ENCODE results near the gene PPP2CA. TPM values are rescaled to one million over a fixed set of nuclear protein-coding genes. Genes with fewer than 3 reads are reported as not detected.

The PPP2CA gene
- total and polyA plus RNA-seq, 4 experiments from 2014 or later: 106 to 258 (median 159) TPM

DNA sequence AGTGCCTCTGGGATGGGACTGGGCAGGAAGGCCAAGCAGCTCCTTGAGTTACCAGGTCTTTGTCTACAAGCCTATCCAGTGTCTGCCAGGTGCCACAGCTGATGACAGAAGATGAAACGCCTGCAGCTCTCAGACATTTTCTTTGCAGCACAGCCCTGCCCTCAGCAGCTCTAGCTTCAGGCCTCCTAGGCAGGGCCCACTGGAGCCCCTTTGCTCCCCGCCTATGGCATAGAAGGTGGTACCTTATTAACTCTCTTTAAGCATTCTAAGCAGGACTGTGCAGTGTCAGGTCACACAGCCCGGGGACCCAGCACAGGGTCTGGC, 47.8 kb downstream of the PPP2CA start:
- Mint-ChIP-seq H3K9me3 (peaks cover 0 to 2% (median 0%) of the 10 kb centered on the region in 8 donors), H3K27me3 (no peaks in the 10 kb centered on the region), H3K4me3 (peak overlapping the region in 7 of 8 donors; percentile 98 to 99 (median 98)), H3K36me3 (peaks cover 11 to 21% of the 10 kb centered on the region in 2 donors), H3K4me1 (peaks cover 17 to 37% (median 22%) of the 10 kb centered on the region in 4 donors), H3K27ac (peak overlapping the region; percentile 6 to 99 (median 98))
- H3K27ac ChIP-seq (ENCODE audit: low read depth, low read length): no peak overlapping the region
- intact Hi-C loops (cut with micrococcal nuclease): loop anchor here (10.0 kb wide), 1 partner anchor 347 kb away; the partner anchor contains the start of gene JADE2
- no peaks in the 10 kb centered on the region for H3K27me3 ChIP-seq (ENCODE audit: insufficient read depth, low read length)
- H3K9me3 ChIP-seq (ENCODE audit: control insufficient read depth in 1 of 2, low read length in 2 of 2): no peaks in the 10 kb centered on the region
- CTCF ChIA-PET (ENCODE audit: partially characterized antibody): interaction anchor here (1.2 to 4.7 kb wide), 4 partner anchors 27 to 138 kb away, joined by 3 to 35 read pairs (median 6); partner anchors contain the start of gene PPP2CA
- DNase-seq: no peak
- H3K4me3 ChIP-seq (ENCODE audit: low read length in 2 of 2): no peak overlapping the region
- POLR2A ChIA-PET (ENCODE audit: partially characterized antibody): interaction anchor here (1.0 to 6.2 kb wide), 11 partner anchors 12 to 560 kb away, joined by 3 to 119 read pairs (median 6); partner anchors contain the start of genes CAMLG and PPP2CA
- H3K36me3 ChIP-seq (ENCODE audit: insufficient read depth, low read length): peaks cover 7% of the 10 kb centered on the region
- peaks cover 33% of the 10 kb centered on the region for H3K4me1 ChIP-seq (ENCODE audit: insufficient read depth, low read length)

GRCh38 chr5:134177369-134178095, 48.3 kb downstream of the PPP2CA start:
- H3K27me3 ChIP-seq (ENCODE audit: insufficient read depth, low read length): no peaks in the 10 kb centered on the region
- H3K36me3 Mint-ChIP-seq: peaks cover 12 to 24% of the 10 kb centered on the region in 2 donors
- peaks cover 33% of the 10 kb centered on the region for H3K4me1 ChIP-seq (ENCODE audit: insufficient read depth, low read length)
- DNase-seq: no peak
- H3K9me3 ChIP-seq (ENCODE audit: control insufficient read depth in 1 of 2, low read length in 2 of 2): no peaks in the 10 kb centered on the region
- H3K27ac ChIP-seq (ENCODE audit: low read depth, low read length): peak overlapping the region; percentile 97
- ChIA-PET CTCF (ENCODE audit: partially characterized antibody) (interaction anchor here (1.2 to 4.7 kb wide), 5 partner anchors 25 to 137 kb away, joined by 3 to 35 read pairs (median 4); partner anchors contain the start of gene PPP2CA), POLR2A (ENCODE audit: partially characterized antibody) (interaction anchor here (0.6 to 6.2 kb wide), 45 partner anchors 8 to 727 kb away, joined by 3 to 119 read pairs (median 5); partner anchors contain the start of genes C5orf24, CAMLG, CDKN2AIPNL and DDX46)
- H3K9me3 Mint-ChIP-seq: peaks cover 0 to 2% (median 0%) of the 10 kb centered on the region in 8 donors
- peak overlapping the region; percentile 71 to 89 for H3K4me3 ChIP-seq (ENCODE audit: low read length in 2 of 2)
- peak overlapping the region; percentile 93 to 99 (median 98) for H3K4me3 Mint-ChIP-seq
- intact Hi-C loops (cut with micrococcal nuclease): loop anchor here (1.0 to 10.0 kb wide), 6 partner anchors 29 to 347 kb away; partner anchors contain the start of genes JADE2, PPP2CA and UBE2B
- H3K36me3 ChIP-seq (ENCODE audit: insufficient read depth, low read length): peaks cover 9% of the 10 kb centered on the region
- peaks cover 17 to 39% (median 24%) of the 10 kb centered on the region in 4 donors for H3K4me1 Mint-ChIP-seq
- peak overlapping the region; percentile 97 to 99 (median 98) for H3K27ac Mint-ChIP-seq
- no peaks in the 10 kb centered on the region for H3K27me3 Mint-ChIP-seq

- POLR2A ChIA-PET (ENCODE audit: partially characterized antibody): interaction anchor here (0.5 to 6.2 kb wide), 58 partner anchors 8 to 728 kb away, joined by 3 to 119 read pairs (median 4); partner anchors contain the start of genes C5orf24, CAMLG, CDKN2AIPNL and DDX46
These were observed 49.1 kb downstream of the PPP2CA start, which contains the start of gene SKP1 for GRCh38 chr5:134176511-134177368. Gene SKP1 (minus strand): TSS chr5:134176950. CDS start chr5:134174022, 2,928 bp downstream.

GRCh38 chr5:134175921-134176510, 49.9 kb downstream of the PPP2CA start:
- H3K4me1 Mint-ChIP-seq: peaks cover 26 to 52% (median 37%) of the 10 kb centered on the region in 4 donors
- H3K4me3 Mint-ChIP-seq: peak overlapping the region; percentile 98 to 99 (median 98)
- no peaks in the 10 kb centered on the region for H3K9me3 ChIP-seq (ENCODE audit: control insufficient read depth in 1 of 2, low read length in 2 of 2)
- H3K4me1 ChIP-seq (ENCODE audit: insufficient read depth, low read length): peaks cover 47% of the 10 kb centered on the region
- peak overlapping the region; percentile 97 for H3K27ac ChIP-seq (ENCODE audit: low read depth, low read length)
- H3K9me3 Mint-ChIP-seq: peaks cover 0 to 2% (median 0%) of the 10 kb centered on the region in 8 donors
- peak overlapping the region; percentile 97 to 99 (median 98) for H3K27ac Mint-ChIP-seq
- peaks cover 25 to 37% of the 10 kb centered on the region in 2 donors for H3K36me3 Mint-ChIP-seq
- H3K4me3 ChIP-seq (ENCODE audit: low read length in 2 of 2): peak overlapping the region; percentile 71 to 89
- H3K27me3 Mint-ChIP-seq: no peaks in the 10 kb centered on the region
- DNase-seq: peak in 1 of 5 donors; percentile 23
- intact Hi-C loops (cut with micrococcal nuclease): loop anchor here (2.0 to 10.0 kb wide), 4 partner anchors 27 to 349 kb away; partner anchors contain the start of genes JADE2 and UBE2B
- ChIA-PET CTCF (ENCODE audit: partially characterized antibody) (interaction anchor here (1.3 to 4.7 kb wide), 4 partner anchors 23 to 136 kb away, joined by 3 to 35 read pairs (median 5); no protein-coding TSS in a partner anchor), POLR2A (ENCODE audit: partially characterized antibody) (interaction anchor here (0.5 to 6.2 kb wide), 37 partner anchors 8 to 697 kb away, joined by 3 to 119 read pairs (median 4); partner anchors contain the start of genes CAMLG, CDKN2AIPNL, DDX46 and PPP2CA)
- H3K27me3 ChIP-seq (ENCODE audit: insufficient read depth, low read length): no peaks in the 10 kb centered on the region
- H3K36me3 ChIP-seq (ENCODE audit: insufficient read depth, low read length): peaks cover 24% of the 10 kb centered on the region

More at GRCh38 chr5:134176511-134177368, 49.1 kb downstream of the PPP2CA start, which contains the start of gene SKP1:
- H3K27ac ChIP-seq (ENCODE audit: low read depth, low read length): peak within 1 kb of the TSS; percentile 97
- DNase-seq: peak; percentile 81 to 94 (median 91)
- CTCF ChIA-PET (ENCODE audit: partially characterized antibody): interaction anchor here (1.2 to 4.7 kb wide), 7 partner anchors 24 to 136 kb away, joined by 3 to 35 read pairs (median 4); partner anchors contain the start of gene PPP2CA
- Mint-ChIP-seq H3K27me3 (no peaks in the 10 kb centered on the region), H3K4me1 (peaks cover 21 to 46% (median 30%) of the 10 kb centered on the region in 4 donors), H3K27ac (peak within 1 kb of the TSS; percentile 97 to 99 (median 98)), H3K9me3 (peaks cover 0 to 2% (median 0%) of the 10 kb centered on the region in 8 donors), H3K4me3 (peak within 1 kb of the TSS; percentile 98 to 99 (median 98)), H3K36me3 (peaks cover 18 to 30% of the 10 kb centered on the region in 2 donors)
- H3K27me3 ChIP-seq (ENCODE audit: insufficient read depth, low read length): no peaks in the 10 kb centered on the region
- peaks cover 41% of the 10 kb centered on the region for H3K4me1 ChIP-seq (ENCODE audit: insufficient read depth, low read length)
- H3K4me3 ChIP-seq (ENCODE audit: low read length in 2 of 2): peak within 1 kb of the TSS; percentile 71 to 89
- H3K9me3 ChIP-seq (ENCODE audit: control insufficient read depth in 1 of 2, low read length in 2 of 2): no peaks in the 10 kb centered on the region
- intact Hi-C loops (cut with micrococcal nuclease): loop anchor here (1.0 to 10.0 kb wide), 6 partner anchors 28 to 348 kb away; partner anchors contain the start of genes JADE2, PPP2CA and UBE2B
- H3K36me3 ChIP-seq (ENCODE audit: insufficient read depth, low read length): peaks cover 17% of the 10 kb centered on the region

DNA sequence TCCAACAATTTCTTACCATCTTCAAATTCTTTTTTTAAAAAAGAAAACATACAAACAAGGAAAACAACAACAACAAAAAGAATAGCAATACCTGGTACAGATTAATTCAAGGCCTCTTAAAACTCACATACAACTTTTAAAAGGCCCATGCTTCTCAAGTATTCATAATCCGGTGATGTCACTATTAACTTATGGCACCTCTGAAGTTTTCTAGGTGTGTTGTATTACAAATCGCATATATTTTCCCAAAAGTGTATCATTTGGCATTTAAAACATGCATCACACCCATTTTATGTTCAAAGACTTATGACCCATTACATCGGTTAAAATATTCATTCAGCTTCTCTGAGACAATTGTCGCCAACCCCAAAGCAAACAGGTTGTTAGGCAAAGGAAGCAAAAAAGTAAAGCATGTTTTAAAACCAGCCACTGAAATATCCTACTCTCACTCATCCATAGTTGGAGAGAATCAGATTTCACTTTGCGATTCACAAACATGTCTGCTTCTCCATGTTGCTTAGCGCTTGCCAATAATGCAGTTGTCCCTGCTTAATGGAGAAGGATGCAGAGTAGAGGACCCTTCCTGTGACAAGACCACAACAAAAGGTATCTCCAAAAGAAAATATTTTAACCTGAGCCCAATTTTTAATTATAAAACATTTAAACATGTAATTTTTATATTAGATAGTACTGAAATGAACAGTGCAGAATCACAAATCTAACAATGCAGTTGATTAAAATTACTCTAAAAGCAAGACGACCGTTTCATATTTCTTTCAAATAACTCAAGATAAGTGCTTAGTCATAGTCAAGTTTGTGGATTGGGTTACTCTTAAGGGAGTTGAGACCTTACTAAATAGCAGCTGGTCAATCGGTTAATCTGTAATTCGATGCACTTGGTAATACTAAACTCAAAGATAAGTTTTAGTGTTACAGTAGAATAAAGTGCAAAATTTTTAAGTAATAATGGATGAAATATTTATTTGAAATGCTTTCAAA, 50.7 kb downstream of the PPP2CA start:
- H3K36me3 Mint-ChIP-seq: peaks cover 26 to 46% of the 10 kb centered on the region in 2 donors
- intact Hi-C loops (cut with micrococcal nuclease): loop anchor here (10.0 kb wide), 1 partner anchor 350 kb away; the partner anchor contains the start of gene JADE2

More for the DNA sequence above, 50.7 kb downstream of the PPP2CA start:
- peak overlapping the region; percentile 98 to 99 (median 98) for H3K4me3 Mint-ChIP-seq
- ChIA-PET CTCF (ENCODE audit: partially characterized antibody) (interaction anchor here (1.3 to 4.7 kb wide), 2 partner anchors 25 to 135 kb away, joined by 4 to 35 read pairs; no protein-coding TSS in a partner anchor), POLR2A (ENCODE audit: partially characterized antibody) (interaction anchor here (0.8 to 6.2 kb wide), 18 partner anchors 7 to 351 kb away, joined by 3 to 119 read pairs (median 6); partner anchors contain the start of genes PPP2CA and UBE2B)
- Histone ChIP-seq H3K27ac (ENCODE audit: low read depth, low read length) (peak overlapping the region; percentile 97), H3K9me3 (ENCODE audit: control insufficient read depth in 1 of 2, low read length in 2 of 2) (no peaks in the 10 kb centered on the region), H3K36me3 (ENCODE audit: insufficient read depth, low read length) (peaks cover 33% of the 10 kb centered on the region), H3K4me1 (ENCODE audit: insufficient read depth, low read length) (peaks cover 56% of the 10 kb centered on the region), H3K27me3 (ENCODE audit: insufficient read depth, low read length) (no peaks in the 10 kb centered on the region), H3K4me3 (ENCODE audit: low read length in 2 of 2) (peak overlapping the region; percentile 71 to 89)
- H3K9me3 Mint-ChIP-seq: peaks cover 0 to 2% (median 0%) of the 10 kb centered on the region in 8 donors
- H3K27me3 Mint-ChIP-seq: no peaks in the 10 kb centered on the region
- peaks cover 30 to 56% (median 43%) of the 10 kb centered on the region in 4 donors for H3K4me1 Mint-ChIP-seq
- H3K27ac Mint-ChIP-seq: peak overlapping the region; percentile 30 to 99 (median 79)
- DNase-seq: no peak

Data from CD4-positive, alpha-beta memory T cell (primary cell).